GM21360 (cell line): Measurements from ENCODE around the gene CARD10.
"Not testable (repeated sequence)": the region's sequence is repeated elsewhere in the genome, so short reads cannot be mapped to it uniquely, and the experiment has no call there.

Experiments
- ATAC-seq: cut with Tn5 transposase; IDR thresholded peaks from one replicate; pipeline ENCODE4 v1.9.1; 2021; ENCODE audit warnings: mild to moderate bottlenecking, moderate library complexity; ENCODE audit not compliant: unreplicated experiment

The CARD10 gene

DNA sequence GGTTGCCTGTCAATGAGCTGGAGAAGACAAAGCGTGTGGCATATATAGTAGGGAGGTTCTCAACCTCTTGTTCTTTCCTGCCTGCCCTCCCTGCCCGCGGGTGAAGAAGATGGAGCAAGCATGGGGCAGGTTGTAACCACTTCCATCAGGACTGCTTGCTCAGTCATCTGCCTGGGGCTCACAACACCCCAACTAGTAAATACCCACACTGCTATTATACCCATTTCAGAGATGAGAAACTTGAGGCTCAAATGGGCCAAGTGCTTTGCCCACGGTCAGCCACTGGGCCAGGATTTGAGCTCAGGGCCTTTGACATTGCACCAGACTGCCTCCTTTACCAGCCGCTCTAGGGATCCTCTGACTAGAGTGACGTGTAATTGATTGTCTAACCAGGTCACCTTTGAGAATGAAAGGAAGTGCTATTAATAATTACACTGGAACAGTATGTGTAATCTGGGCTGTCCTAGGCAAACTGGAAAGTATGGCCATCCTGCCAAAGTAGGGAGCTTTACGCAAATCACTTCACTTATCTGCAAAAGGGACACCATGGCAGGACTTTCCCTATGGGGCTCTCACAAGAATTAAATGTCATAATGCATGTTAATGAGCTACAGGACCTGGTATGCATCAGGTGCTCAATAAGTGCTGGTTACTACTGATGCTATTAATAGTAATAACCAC lies 38.2 kb upstream of the CARD10 start:
- ATAC-seq, result no peak

DNA sequence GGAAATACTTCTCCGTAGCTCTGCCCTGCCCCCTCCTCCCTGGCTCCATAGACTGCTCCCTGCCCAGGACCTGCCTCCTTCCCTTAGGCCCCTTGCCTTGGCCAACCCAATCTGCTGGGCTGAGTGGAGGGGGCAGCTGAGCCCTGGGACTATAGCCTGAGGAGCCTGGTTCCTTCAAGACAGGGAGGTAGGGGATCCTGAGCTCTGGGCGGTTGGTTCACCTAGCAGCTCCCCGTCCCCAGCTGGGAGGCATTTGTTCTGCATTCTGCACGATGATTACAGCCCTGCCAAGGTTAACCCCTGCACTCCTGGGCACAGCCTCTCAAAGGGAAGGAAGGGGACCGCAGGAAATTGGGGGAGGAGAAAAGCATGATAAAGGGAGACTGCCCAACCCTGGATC lies 37.5 kb upstream of the CARD10 start:
- ATAC-seq, result no peak

DNA sequence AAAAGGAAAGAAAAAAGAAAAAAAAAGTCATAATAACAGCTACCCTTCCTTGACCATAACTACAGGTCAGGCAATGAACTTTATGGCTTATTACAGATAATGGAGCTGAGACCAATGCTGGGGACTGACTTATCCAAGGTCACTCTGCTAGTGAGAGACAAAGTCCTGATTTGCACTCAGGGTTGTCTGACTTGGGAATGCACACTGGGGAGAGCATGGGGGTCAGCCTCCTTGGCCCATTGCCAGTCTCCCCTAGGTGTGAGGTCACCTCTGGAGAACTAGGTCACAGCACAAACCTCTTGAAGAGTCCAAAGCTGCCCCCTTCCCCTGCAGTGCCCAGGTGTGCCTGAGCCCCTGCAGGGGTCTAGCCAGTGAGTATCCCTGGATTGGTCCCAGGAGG lies 35.8 kb upstream of the CARD10 start:
- no peak for ATAC-seq

DNA sequence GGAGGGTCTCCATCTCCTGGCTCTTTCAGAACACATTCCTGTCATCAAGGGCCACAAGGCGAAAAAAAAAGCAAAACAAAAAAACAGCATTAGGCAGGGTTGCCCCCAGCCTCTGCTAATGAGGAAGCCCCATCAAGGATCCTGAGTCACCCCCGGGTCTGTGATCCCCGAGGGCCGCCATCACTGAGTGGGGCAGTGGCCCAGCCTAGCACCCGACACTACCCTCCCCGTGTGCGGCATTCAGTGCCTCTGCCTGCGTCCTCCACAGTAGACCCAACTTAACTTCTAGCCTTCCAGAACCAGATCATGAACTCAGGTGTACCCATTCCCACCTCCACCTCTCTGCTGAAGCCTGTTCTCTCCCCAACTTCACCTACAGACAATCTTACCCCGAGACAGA lies 34.5 kb upstream of the CARD10 start:
- no peak for ATAC-seq

DNA sequence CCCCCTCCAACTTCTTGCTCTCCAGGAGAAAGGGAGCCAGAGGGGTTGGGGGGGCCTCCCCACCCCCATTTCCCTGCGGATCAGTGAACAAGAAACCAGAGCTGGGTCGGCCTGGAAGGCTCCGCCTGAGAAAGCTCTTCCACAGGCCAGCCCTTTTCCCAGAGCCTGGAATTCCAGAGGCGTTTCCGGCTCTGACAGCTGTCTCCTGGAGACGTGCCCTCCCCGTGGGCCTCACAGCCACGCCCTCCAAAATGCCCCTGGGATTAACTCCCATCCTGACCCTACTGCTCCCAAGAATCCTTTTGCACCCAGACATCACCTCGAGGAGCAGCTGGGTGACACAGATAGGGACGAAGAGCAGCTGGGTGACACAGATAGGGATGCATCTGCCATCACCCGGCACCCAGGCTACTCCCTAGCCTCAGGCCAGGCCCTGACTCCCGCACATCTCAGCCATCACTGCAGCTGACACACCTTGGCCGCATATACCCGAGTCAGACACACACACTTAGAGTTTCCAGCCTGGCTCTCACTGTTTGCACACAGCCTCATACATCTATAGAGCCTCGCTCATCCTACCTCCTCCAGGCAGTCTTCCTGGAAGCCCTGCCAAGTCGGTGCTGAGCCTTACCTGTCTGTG lies 33.4 kb upstream of the CARD10 start:
- no peak for ATAC-seq

DNA sequence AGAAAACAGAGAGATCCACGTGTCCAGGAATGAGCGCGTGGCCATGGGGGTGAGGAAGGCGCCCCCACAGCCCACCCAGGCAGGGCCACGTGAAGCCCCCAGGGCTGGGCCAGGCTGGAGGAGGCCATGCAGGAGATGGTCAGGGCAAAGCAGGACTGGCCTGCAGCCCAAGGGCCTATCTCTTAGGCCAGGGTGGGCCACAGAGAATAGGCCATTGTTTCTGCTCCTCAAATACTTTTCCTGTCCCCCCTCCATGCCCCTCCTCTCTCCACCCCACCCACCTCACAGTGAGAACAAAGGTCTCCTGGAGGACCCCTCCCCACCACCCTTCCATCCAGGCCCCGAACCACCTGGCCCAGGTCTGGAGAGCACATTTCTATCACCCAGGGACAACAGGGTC lies 32.8 kb upstream of the CARD10 start:
- no peak for ATAC-seq

DNA sequence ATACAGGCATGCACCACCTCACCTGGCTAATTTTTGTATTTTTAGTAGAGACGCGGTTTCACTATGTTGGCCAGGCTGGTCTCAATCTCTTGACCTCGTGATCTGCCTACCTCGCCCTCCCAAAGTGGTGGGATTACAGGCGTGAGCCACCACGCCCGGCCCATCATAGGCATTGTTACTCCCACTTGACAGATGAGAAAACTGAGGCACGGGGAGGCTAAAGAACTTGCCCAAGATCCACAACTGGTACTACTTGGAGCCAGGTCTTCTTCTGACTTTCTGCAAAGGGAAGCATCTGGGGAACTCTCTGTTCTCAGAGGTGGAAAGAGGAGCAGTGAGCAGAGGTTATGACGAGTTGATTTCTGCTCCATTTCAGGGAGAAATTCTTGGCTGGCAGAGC lies 31.7 kb upstream of the CARD10 start:
- ATAC-seq, result not testable (repeated sequence)

DNA sequence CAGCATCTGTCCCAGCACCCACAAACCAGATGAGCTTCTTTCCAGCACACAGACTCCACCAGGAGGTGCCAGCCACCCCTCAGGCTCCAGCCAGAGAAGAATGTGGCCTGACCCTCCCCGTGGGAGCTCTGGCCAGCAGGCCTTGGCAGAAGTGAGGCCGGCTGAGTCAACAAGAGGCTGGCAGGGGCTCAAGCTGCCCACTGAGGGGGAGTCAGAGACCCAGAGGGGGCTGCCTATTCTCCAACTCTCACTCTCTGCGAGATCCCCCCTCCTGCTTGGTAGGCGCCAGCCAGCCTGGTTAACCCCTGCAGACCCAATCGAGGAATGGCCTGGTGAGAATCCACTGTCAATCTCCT lies 30.5 kb upstream of the CARD10 start:
- ATAC-seq, result no peak

DNA sequence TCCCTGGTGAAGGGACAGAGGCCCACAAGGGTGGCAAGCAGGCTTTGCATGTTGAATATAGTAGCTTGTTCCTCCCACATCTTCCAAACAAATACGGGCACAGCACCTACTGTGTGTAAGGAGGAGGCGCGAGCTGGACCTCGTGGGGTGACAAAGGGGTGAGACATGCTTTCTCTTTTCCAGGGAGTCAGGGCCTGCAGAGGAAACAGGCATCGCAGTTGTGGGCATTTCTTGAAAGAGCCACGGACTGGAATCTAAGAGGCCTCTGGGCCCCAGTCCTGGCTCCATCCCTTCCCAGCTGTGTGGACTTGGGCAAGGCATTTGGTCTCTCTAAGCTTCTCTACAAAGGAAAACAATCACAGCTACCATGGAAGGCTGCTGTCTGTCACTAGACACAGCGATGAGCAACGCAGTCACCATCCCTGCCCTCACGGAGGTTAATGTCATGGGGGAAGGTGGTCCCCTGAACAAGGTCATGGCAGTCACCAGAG lies 28.1 kb upstream of the CARD10 start:
- no peak for ATAC-seq

DNA sequence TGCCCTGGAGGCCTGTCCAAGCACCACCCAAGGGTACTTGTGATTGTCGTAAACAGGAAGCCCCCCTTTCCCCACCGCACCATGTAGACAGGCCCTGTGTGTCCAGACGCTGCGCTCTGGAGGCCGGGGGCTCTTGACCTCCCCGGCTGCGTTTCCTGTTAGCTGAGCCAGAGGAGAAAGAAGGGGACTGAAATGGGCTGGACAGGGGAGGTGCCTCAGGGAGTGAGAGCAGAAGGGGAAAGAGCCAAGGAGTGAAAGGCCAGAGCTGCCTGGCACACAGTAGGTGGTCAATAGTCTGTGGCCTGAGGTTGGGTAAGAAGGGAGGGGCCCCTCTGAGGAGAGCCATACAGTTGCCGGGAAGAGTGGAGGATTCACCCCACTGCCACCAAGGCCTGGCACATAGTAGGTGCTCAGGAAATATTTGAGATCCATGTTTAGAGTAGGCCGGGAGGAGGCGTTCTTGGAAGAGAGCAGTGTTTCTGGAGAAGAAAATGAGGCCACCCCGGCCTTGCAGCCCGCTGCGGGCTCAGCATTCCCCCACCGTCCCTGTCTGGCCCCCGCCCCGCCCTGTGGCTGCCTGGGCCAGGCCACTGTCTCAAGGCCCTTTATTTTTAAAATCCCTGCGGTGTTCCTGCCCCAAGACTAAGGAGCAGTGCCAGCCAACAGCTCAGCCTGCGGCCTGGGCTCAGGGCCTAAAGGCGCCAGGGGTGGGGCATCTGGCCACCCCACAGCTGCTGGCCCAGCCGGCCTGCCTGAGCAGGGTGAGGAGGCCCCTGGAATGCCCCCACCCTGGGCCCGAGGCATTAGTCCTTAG lies 27.4 kb upstream of the CARD10 start:
- ATAC-seq, result no peak

DNA sequence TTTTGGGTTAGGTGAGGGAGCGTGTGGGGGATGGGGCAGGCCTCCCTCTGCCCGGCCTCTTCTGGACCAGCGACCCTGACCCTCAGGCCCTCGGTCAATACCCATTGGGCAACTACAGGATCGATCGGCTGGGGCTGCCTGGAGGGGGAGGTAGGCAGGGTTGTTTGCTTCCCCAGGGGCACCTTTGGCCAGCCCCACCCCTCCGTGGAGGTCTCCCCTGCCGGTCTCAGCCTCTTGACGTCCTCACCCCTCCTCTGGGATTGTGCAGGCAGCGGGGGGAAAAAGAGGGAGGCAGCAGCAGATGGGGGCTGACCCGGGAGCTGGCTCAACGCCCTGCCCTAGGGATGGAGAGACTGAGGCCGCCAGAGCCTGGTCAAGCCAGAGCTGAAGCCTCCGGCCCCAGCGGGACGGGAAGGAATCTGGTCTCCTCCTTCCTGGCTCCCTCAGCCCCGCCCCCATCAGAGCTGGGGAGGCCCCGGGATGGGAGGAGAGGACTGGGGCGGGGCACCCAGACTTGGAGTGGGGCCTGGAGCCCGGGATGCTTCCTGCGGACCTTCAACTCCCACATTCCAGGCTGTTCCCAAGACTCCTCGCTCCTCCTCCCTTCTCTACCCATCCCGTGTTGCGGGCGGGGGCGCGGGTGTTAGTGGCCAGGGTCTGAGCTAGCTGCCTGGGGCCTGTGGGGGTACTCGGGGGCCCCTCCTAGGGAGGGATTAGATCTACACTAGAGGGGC lies 26.7 kb upstream of the CARD10 start:
- ATAC-seq, result no peak

DNA sequence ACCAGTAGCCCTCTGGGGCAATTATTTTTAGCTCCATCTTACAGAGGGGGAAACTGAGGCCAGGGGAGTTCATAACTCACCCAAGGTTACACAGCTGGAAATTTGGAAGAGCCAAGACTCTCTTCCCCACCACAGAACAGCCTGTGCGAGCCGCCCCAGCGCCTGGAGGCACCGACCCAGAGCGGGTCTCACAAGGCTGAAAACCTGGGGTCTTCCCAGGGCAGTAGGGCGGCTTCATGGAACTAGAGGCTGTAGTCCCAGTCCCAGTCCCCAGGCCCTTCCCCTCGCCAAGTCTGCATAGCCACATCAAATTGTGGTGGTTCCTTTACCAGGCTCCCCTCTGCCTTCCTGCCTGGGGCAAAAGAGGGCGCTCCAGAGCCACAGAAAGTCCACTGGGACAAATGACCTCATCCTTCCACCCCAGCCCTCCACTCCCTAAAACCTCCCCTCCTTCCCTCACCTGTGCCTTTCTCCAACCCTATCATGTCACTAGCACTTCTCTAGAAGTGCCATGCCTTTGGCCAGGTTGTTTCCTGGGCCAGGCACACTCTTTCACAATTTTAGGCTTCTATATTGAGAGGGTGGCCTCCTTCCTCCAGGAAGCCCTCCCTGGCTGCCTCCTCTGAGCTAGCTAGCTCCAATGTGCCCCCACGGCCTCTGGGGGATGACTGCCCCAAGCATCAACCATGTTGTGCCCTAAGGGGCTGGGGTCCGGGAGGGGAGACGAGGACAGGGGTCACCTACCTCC lies 25.9 kb upstream of the CARD10 start:
- no peak for ATAC-seq

DNA sequence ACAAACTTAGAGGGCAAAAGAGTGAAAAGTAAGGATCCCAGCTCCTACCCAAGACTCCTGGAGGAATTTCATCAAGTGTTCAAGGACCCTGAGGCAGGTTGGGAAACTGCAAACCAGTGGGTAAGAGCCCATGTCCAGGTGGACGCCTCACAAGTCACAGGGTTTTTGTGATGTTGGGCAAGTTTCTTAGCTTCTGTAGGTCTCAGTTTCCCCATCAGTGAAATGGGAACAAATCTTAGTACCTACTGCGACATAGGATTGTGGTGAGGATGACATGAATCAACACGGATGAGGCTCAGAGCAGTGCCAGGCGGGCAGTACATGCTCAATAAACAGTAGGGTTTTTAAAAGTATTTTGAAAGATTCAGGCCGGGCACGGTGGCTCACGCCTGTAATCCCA lies 23.7 kb upstream of the CARD10 start:
- no peak for ATAC-seq

DNA sequence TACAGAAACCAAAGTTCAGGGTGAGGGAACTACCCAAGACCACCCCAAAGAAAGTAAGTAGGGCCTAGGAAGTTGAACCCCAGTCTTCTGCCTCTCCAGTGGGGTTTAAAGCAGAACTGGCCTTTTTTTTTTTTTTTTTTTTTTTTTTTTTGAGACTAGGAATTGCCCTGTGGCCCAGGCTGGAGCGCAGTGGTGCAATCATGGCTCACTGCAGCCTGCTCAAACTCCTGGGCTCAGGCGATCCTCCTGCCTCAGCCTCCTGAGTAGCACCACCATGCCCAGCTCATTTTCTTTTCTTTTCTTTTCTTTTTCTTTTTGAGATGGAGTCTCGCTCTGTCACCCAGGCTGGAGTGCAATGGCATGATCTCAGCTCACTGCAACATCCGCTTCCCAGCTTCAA lies 23.2 kb upstream of the CARD10 start:
- ATAC-seq, result not testable (repeated sequence)

DNA sequence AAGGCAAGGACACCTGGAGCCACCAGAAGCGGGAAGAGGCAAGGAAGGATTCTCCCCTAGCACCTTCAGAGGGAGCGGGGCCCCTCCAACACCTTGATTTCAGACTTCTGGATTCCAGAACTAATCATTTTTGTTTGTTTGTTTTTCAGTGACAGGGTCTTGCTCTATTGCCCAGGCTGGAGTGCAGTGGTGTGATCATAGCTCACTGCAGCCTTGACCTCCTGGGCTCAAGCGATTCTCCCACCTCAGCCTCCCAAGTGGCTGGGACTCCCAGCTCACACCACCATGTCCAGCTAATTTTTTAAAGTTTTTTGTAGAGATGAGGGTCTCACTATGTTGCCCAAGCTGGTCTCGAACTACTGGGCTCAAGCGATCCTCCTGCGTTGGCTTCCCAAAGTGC lies 20.6 kb upstream of the CARD10 start:
- ATAC-seq, result not testable (repeated sequence)

DNA sequence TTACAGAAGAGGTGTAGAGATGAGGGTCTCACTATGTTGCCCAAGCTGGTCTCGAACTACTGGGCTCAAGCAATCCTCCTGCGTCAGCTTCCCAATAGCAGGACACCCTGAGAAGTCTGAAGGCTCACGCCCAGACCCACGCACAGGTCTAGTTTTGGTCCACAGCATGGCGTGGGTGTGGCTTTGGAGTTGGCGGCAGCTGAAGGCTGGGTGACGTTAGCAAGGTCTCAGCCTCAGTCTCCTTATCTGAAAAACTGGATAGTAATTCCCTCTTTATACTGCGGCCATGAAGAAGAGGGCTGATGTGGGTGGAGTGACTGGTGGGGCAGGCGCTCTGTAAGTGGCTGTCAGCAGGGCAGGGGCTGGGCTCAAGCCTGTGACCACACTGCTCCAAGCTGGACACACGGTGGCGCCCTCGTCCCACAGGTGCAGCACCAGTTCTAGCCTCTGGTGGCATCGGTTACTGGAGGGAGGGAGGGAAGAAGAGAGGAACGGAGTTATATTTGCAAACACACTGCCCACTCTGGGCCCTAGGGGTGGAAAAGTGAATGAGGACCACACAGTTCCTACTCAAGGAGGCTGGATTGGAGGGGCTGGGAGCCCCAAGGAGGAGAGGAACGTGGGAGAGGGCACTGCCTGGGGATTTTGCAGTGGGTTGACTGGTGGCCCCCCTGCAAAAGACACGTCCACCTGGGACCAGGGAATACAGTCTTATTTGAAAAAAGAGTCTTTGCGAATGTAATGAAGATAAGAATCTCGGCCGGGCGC lies 19.6 kb upstream of the CARD10 start:
- ATAC-seq, result peak; percentile 57

DNA sequence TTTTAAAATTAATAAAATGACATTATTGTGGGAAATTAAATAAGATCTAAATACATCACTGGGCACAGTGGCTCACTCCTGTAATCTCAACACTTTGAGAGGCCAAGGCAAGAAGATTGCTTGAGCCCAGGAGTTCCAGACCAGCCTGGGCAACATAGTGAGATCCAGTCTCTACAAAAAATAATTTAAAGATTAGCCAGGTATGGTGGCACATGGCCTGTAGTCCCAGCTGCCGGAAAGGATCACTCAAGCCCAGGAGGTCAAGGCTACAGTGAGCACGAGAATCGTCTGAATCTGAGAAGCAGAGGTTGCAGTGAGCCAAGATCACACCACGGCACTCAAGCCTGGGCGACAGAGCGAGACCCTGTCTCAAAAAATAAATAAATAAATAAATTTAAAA lies 15.9 kb upstream of the CARD10 start:
- ATAC-seq, result no peak

DNA sequence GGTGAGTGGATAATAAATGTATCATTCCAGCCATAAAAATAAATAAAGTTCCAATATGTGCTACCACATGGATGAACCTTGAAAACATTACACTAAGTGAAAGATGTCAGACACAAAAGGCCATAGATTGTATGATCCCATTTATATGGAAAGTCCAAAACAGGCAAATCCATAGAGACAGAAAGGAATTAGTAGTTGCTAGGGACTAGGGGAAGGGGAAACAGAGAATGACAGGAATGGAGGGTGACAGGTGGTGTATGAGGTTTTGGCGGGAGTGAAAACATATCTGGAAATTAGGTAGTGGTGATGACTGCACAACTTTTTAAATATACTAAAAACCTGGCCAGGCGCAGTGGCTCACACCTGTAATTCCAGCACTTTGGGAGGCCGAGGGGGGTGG lies 15.2 kb upstream of the CARD10 start:
- ATAC-seq, result no peak

DNA sequence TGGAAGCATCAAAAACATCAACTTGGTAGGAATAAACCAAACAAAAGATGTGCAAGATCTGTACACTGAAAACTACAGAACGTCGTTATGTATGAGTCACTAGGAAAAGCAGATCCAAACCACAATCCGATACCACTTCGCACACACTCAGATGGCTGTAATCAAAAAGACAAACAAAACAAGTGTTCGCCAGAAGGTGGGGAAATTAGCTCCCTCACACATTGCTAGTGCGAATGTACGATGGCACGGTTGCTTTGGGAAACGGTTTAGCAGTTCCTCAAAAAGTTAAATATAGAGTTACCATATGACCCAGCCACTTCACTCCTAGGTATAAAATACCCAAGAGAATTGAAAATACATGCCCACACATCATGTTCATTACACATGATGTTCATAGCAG lies 14.8 kb upstream of the CARD10 start:
- ATAC-seq, result no peak
